Duodenal mucosa (tissue), 2 donors: ENCODE results near the gene CD247.

Experiments
- H3K27ac ChIP-seq: one replicate; pipeline ENCODE4 v1.7.0; 2013; ENCODE audit warnings: low read depth, low read length
- H3K27me3 ChIP-seq, 2 donors: one replicate each; pipeline ENCODE4 v1.7.0; 2013; ENCODE audit warnings: low read length in 2 of 2, control low read depth in 1 of 2; ENCODE audit not compliant: insufficient read depth in 2 of 2, control insufficient read depth in 1 of 2
- H3K36me3 ChIP-seq, 2 donors: one replicate each; pipeline ENCODE4 v1.7.0; 2013; ENCODE audit warnings: low read length in 2 of 2, control low read depth in 1 of 2; ENCODE audit not compliant: insufficient read depth in 2 of 2, control insufficient read depth in 1 of 2
- H3K4me1 ChIP-seq, 2 donors: one replicate each; pipeline ENCODE4 v1.7.0; 2013; ENCODE audit warnings: low read length in 2 of 2, control low read depth in 1 of 2; ENCODE audit not compliant: insufficient read depth in 2 of 2, control insufficient read depth in 1 of 2
- H3K4me3 ChIP-seq, 2 donors: one replicate each; pipeline ENCODE4 v1.7.0; 2013; ENCODE audit warnings: low read length in 2 of 2, low read depth in 1 of 2
- H3K9ac ChIP-seq, 2 donors: one replicate each; pipeline ENCODE4 v1.7.0; 2013; ENCODE audit warnings: low read length in 2 of 2, low read depth in 1 of 2
- H3K9me3 ChIP-seq, 2 donors: one replicate each; pipeline ENCODE4 v1.7.0; 2013; ENCODE audit warnings: low read length in 2 of 2, control low read depth in 1 of 2; ENCODE audit not compliant: control insufficient read depth in 1 of 2

The CD247 gene

DNA sequence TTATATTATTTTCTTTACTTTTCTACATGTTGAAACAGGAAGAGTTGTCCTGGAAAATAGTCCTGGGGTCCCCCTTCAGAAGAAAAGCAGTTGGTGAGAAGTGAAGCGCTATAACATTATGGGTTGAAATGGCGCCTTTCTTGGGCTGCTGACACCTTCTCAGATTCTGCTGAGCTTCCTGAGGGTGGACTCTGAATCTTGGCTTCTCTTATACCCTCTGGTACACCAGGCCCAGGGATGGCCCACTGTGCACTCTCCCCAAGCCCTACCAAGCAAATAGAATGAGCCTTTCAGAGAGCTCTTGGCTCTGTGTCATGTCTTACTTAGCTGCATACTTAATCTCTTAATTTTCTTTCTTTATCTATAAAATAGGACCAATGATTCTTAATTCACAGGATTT lies 42.3 kb downstream of the CD247 start:
- Histone ChIP-seq H3K27ac (no peak overlapping the region), H3K9me3 (no peaks in the 10 kb centered on the region), H3K4me1 (no peaks in the 10 kb centered on the region), H3K9ac (no peak overlapping the region), H3K27me3 (no peaks in the 10 kb centered on the region), H3K4me3 (no peak overlapping the region), H3K36me3 (no peaks in the 10 kb centered on the region)

DNA sequence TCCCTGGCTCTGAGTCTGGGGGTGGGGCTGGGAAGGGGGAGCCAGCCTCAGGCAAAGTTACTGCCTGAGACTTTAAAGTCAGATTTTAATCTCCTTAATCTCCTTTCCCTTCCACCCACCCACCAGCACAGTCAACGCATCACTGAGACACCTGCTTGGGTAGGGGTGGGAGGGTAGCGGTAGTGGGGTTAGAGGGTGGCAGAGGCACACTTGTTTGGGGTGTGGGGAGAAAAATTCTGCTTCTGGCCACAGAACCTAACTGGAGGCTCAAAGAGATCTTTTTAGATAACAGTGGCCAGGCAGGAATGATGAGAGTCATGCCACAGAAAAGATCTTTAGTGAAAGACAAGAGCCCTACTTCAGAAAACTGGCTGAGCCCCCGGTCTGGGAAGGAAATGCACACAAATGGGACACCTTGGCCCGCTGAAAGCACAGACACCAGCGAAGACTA lies 44.1 kb downstream of the CD247 start:
- no peak overlapping the region for H3K9ac ChIP-seq
- H3K4me1 ChIP-seq, result no peaks in the 10 kb centered on the region
- H3K27ac ChIP-seq, result no peak overlapping the region
- peak overlapping the region in 1 of 2 donors; percentile 3 for H3K4me3 ChIP-seq
- no peaks in the 10 kb centered on the region for H3K9me3 ChIP-seq
- H3K27me3 ChIP-seq, result no peaks in the 10 kb centered on the region
- H3K36me3 ChIP-seq, result no peaks in the 10 kb centered on the region

DNA sequence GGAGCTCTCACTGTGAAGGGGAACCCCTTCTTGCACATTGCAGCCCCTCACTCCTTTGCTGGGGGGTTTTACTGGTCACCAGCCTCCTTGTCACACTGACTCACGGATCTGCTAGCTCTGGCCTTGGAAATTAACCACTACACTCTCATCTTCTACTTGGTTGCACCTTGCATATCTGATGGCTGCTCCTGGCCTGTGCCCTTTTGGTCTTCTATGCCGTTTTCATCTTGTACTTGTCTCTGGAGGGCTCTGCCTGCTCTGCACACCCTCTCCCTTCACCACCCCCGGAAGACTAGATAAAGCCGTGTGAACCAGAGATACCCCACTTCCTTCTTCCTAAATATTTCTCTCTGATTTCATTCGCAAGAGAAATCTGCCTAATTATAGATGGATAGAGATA lies 44.6 kb downstream of the CD247 start:
- Histone ChIP-seq H3K4me1 (no peaks in the 10 kb centered on the region), H3K27ac (no peak overlapping the region), H3K9ac (no peak overlapping the region), H3K9me3 (no peaks in the 10 kb centered on the region), H3K36me3 (no peaks in the 10 kb centered on the region), H3K27me3 (no peaks in the 10 kb centered on the region), H3K4me3 (no peak overlapping the region)

DNA sequence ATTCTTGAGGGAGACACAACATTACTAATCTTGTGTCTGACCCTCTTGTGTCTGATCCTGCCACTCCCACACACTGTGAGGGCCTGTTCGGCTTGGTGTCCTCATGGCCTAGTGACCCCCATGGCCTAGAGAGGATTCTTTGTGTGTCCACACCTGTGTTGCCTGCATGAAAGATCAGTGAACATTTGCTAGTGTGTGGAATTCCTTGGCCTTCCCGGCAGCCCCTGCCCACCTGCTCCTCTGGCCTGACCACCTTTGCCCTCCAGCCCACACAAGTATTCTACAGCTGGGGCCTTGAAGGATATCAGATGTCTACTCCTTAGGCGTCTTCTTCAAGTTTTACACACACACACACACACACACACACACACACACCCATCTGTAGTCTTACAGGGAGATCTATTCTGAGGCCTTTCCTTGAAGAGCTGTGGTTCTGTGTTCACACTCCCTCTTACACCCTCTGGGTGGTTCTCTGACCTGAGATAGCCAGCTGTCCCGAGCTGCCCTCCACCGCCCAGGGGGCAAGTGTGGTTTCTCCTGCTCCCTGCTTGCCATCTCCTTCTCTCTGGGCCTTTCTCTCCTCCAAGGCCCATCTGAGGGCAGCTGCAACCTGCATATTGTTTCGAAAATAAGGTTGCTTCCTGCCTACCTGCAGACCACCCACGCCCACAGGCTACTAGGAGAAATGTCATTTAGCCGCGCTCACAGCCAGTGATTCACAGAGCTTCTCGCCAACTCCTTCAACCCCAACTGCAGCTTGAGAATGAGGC lies 45.4 kb downstream of the CD247 start:
- Histone ChIP-seq H3K27me3 (no peaks in the 10 kb centered on the region), H3K4me1 (no peaks in the 10 kb centered on the region), H3K9ac (no peak overlapping the region), H3K27ac (no peak overlapping the region), H3K36me3 (no peaks in the 10 kb centered on the region), H3K4me3 (no peak overlapping the region), H3K9me3 (no peaks in the 10 kb centered on the region)

DNA sequence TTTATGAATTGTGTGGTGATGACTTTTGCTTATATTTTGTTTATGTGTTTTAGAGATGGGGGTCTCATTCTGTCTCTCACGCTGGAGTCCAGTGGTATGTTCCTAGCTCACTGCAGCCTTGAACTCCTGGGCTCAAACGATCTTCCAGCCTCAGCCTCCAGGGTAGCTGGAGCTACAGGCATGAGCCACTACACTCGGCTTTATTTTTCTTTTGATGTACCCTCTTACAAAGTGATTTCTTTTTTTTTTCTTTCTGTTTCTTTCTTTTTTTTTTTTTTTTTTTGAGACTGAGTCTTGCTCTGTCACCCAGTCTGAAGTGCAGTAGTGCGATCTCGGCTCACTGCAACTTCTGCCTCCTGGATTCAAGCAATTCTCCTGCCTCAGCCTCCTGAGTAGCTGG lies 46.8 kb downstream of the CD247 start:
- Histone ChIP-seq H3K9me3 (no peaks in the 10 kb centered on the region), H3K9ac (no peak overlapping the region), H3K4me3 (no peak overlapping the region), H3K27me3 (no peaks in the 10 kb centered on the region), H3K36me3 (no peaks in the 10 kb centered on the region), H3K4me1 (no peaks in the 10 kb centered on the region), H3K27ac (no peak overlapping the region)

DNA sequence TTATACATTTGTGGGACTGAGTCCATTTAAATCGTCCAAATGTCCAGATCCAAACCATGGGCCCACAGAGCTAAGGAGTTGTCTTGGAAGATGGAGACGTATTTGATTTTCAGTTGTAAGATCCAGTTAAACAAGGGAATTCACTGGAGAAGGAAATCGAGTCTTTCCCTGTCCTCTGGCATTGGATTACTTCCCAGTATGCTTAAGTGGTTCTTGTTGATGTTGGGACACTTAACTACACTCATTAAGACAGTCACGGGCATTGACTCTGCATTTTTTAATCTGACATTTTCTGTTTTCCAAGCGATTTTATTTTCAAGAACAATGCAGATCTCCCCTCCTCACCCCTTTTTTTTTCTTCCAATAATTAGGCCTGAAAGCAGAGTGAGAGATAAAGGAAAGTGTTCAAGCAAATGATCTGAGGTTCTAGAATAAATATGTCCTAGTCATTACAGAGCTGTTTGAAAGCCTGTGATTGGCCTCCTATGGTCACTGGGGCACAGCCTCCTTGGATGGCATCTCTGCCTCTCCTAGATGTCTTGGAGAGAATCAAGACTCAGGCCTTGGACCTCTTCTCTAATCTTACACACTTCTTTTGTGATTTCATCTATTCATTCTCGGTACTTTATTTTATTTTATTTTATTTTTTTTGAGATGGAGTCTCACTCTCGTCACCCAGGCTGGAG lies 48.9 kb downstream of the CD247 start:
- no peak overlapping the region for H3K9ac ChIP-seq
- no peaks in the 10 kb centered on the region for H3K4me1 ChIP-seq
- no peaks in the 10 kb centered on the region for H3K36me3 ChIP-seq
- H3K27ac ChIP-seq, result no peak overlapping the region
- no peaks in the 10 kb centered on the region for H3K9me3 ChIP-seq
- H3K27me3 ChIP-seq, result no peaks in the 10 kb centered on the region
- no peak overlapping the region for H3K4me3 ChIP-seq

DNA sequence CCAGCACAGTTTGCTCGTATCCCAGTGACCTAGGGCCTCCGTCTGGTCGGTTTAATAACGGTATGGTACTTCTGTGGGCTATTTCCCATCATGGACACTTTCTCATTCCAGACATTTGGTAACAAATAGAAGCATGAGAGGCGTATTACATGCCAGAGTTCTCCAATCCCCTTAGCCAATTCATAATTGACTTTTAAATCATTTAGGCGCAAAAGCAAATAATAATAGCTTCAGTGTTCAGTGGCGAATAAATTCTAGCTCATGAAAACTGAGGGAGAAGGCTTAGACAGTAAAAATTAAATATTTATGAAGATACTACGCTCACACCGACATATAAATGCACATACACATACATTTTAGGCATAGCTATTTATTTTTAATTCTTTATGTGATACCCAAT lies 50.6 kb downstream of the CD247 start:
- no peaks in the 10 kb centered on the region for H3K36me3 ChIP-seq
- no peaks in the 10 kb centered on the region for H3K9me3 ChIP-seq
- no peak overlapping the region for H3K9ac ChIP-seq
- no peaks in the 10 kb centered on the region for H3K4me1 ChIP-seq
- no peaks in the 10 kb centered on the region for H3K27me3 ChIP-seq
- no peak overlapping the region for H3K27ac ChIP-seq
- no peak overlapping the region for H3K4me3 ChIP-seq

DNA sequence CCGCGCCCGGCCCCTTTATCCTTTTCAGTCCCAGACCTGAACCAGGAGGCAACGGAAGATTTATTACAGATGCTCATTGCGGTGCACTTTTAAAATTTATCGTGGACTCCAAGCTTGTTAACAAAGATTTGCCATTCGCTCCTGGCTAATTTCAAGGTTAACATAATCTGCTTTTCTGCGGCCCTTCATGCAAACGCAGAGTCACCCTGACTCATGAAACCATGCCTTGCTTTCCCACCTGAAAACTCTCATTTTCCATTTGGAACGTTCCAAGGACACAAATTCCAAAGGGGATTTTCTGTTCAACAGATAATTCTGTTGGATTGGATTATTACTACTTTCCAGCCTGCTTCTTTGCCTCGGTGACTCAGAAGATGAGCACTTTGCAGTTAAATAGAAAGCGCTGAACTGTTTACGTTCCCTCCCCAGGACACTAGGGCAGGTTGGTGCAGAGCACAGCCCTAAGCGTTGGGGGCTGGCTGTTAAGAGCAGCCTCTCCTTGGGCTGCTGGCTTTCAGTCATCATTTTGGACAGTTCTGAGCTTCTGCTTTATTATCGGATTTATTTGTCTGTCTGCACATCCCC lies 51.1 kb downstream of the CD247 start:
- no peak overlapping the region for H3K4me3 ChIP-seq
- no peak overlapping the region for H3K27ac ChIP-seq
- H3K9ac ChIP-seq, result no peak overlapping the region
- H3K36me3 ChIP-seq, result no peaks in the 10 kb centered on the region
- H3K4me1 ChIP-seq, result no peaks in the 10 kb centered on the region
- no peaks in the 10 kb centered on the region for H3K27me3 ChIP-seq
- no peaks in the 10 kb centered on the region for H3K9me3 ChIP-seq

DNA sequence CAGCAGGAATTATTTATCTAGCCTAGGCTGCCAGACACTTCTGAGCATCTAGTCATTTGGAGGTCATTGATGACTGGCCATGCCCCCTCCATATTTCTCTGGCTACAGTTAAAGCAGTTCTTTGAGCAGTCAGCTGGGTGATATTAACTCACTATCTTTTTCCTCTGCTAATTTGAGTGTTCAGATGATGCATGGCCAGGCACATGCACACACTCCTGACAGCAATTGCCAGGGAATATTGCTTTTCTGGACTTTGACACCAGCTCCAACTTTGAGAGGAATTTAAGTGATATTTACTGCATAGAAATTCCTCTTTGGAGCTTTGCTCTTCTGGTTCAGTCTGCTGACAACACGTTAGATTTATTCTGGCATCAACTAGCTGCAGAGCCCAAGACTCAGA lies 52.6 kb downstream of the CD247 start:
- Histone ChIP-seq H3K4me1 (no peaks in the 10 kb centered on the region), H3K9me3 (no peaks in the 10 kb centered on the region), H3K27me3 (no peaks in the 10 kb centered on the region), H3K9ac (no peak overlapping the region), H3K27ac (no peak overlapping the region), H3K4me3 (no peak overlapping the region), H3K36me3 (no peaks in the 10 kb centered on the region)

DNA sequence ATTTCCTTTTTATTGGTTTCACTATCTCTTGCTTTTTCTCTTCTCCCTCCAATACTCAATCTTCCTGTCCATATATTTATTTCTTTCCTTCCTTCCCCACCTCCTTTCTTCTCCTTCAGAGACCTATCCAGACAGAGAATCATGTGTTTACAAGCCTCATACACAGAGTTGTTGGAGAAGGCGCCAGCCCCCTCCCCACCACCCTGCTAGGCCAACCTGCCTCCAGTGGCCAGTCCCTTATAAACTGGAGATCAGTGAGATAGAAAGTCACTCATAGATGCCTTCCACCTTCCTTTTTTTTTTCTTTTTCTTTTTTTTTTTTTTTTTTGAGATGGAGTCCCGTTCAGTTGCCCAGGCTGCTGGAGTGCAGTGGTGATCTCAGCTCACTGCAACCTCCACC lies 53.3 kb downstream of the CD247 start:
- no peak overlapping the region for H3K9ac ChIP-seq
- no peaks in the 10 kb centered on the region for H3K36me3 ChIP-seq
- H3K4me1 ChIP-seq, result no peaks in the 10 kb centered on the region
- no peaks in the 10 kb centered on the region for H3K27me3 ChIP-seq
- no peaks in the 10 kb centered on the region for H3K9me3 ChIP-seq
- no peak overlapping the region for H3K27ac ChIP-seq
- H3K4me3 ChIP-seq, result no peak overlapping the region
